B cell (primary cell): Measurements from ENCODE around the gene ITPK1. TPM values are rescaled to one million over a fixed set of nuclear protein-coding genes. Genes with fewer than 3 reads are reported as not detected.

ENCODE experiments used
- ATAC-seq: fragments of 200-7000 bp; cut with Tn5 transposase; one replicate; pipeline ENCODE4 v1.10.0; 2021; ENCODE audit warnings: low read depth, mild to moderate bottlenecking, moderate number of reproducible peaks, moderate library complexity
- CTCF ChIA-PET: fragments of 350-600 bp; sonication (Branson Sonifier 250); formaldehyde crosslinking; loops from one replicate; lab custom pipeline; 2021; ENCODE audit warnings: antibody characterized with exemption, inconsistent platforms; lab: Charles Lee
- POLR2A ChIA-PET: fragments of 350-600 bp; sonication (Branson Sonifier 250); formaldehyde crosslinking; loops from one replicate; lab custom pipeline; 2021; ENCODE audit warnings: antibody characterized with exemption; lab: Charles Lee
- DNase-seq: peaks from one replicate; pipeline ENCODE4 v3.0.0; 2013
- H2AFZ ChIP-seq: 2 replicates; pipeline ENCODE4 v1.6.1; 2012; ENCODE audit warnings: mild to moderate bottlenecking, low read depth, low read length; ENCODE audit not compliant: insufficient read depth, poor library complexity, severe bottlenecking
- H3K27ac ChIP-seq, 2 donors: 1 replicate in 1 of 2; 2 replicates in 1 of 2; pipeline ENCODE4 v1.5.1; 2012 to 2013; ENCODE audit warnings: low read length in 2 of 2, mild to moderate bottlenecking in 2 of 2, moderate library complexity in 1 of 2
- H3K27me3 ChIP-seq, 4 experiments: fragments of 200-600 bp in 1 of 4; sonication (generic) in 1 of 4; replicated peaks in 1 of 4; 1 replicate in 2 of 4; 2 replicates in 2 of 4; pipeline versions ENCODE4 v1.6.1 to v1.7.0; 2013 to 2016; ENCODE audit warnings: low read length in 3 of 4, mild to moderate bottlenecking in 2 of 4, mixed read lengths in 1 of 4, moderate library complexity in 1 of 4; ENCODE audit not compliant: insufficient read depth in 4 of 4, control insufficient read depth in 3 of 4; ENCODE audit errors: control extremely low read depth in 1 of 4
- H3K36me3 ChIP-seq, 2 experiments: replicated peaks in 1 of 2; 1 replicate in 1 of 2; 2 replicates in 1 of 2; pipeline versions ENCODE4 v1.6.1 to v1.7.1; 2013; ENCODE audit warnings: low read length in 1 of 2; ENCODE audit not compliant: insufficient read depth in 2 of 2, control insufficient read depth in 1 of 2; ENCODE audit errors: control extremely low read depth in 1 of 2, extremely low read depth in 1 of 2
- H3K4me1 ChIP-seq, 2 donors: fragments of 200-600 bp in 1 of 2; sonication (generic) in 1 of 2; 1 replicate in 1 of 2; 2 replicates in 1 of 2; pipeline versions ENCODE4 v1.5.1 to v1.6.1; 2013 to 2017; ENCODE audit warnings: low read length in 2 of 2; ENCODE audit not compliant: control insufficient read depth in 2 of 2, insufficient read depth in 2 of 2
- H3K4me2 ChIP-seq: replicated peaks from 2 replicates; pipeline ENCODE3; 2012; ENCODE audit warnings: mild to moderate bottlenecking, low read depth, low read length; ENCODE audit not compliant: poor library complexity, severe bottlenecking
- H3K4me3 ChIP-seq, 5 experiments: fragments of 200-600 bp in 1 of 5; sonication (generic) in 1 of 5; 1 replicate in 3 of 5; 2 replicates in 2 of 5; pipeline versions ENCODE4 v1.5.1 to v1.7.0; 2011 to 2016; ENCODE audit warnings: low read length in 4 of 5, mild to moderate bottlenecking in 4 of 5, low read depth in 2 of 5, control low read depth in 1 of 5, moderate library complexity in 1 of 5; ENCODE audit not compliant: insufficient read depth in 1 of 5; ENCODE audit errors: control extremely low read depth in 1 of 5, extremely low read depth in 1 of 5
- H3K79me2 ChIP-seq: fragments of 200-600 bp; sonication (generic); one replicate; pipeline ENCODE4 v1.6.0; 2016; ENCODE audit warnings: low read length; ENCODE audit not compliant: control insufficient read depth, insufficient read depth
- H3K9ac ChIP-seq: fragments of 200-600 bp; sonication (generic); 2 replicates; pipeline ENCODE4 v1.6.1; 2017; ENCODE audit warnings: mild to moderate bottlenecking, low read length, moderate library complexity
- H3K9me3 ChIP-seq, 3 donors: one replicate each; pipeline versions ENCODE4 v1.6.1 to v1.7.1; 2013; ENCODE audit warnings: low read length in 2 of 3; ENCODE audit not compliant: control insufficient read depth in 2 of 3, insufficient read depth in 1 of 3; ENCODE audit errors: control extremely low read depth in 1 of 3
- H4K20me1 ChIP-seq: 2 replicates; pipeline ENCODE4 v1.6.0; 2012; ENCODE audit warnings: mild to moderate bottlenecking, low read length; ENCODE audit not compliant: insufficient read depth, control insufficient read depth, poor library complexity, severe bottlenecking
- H3K27ac Mint-ChIP-seq: one replicate; pipeline ENCODE4 v1.8.0; 2021; ENCODE audit warnings: mixed read lengths
- H3K27me3 Mint-ChIP-seq: one replicate; pipeline ENCODE4 v1.8.0; 2021; ENCODE audit warnings: mixed read lengths
- H3K4me1 Mint-ChIP-seq: one replicate; pipeline ENCODE4 v1.8.0; 2021; ENCODE audit warnings: mixed read lengths
- H3K4me3 Mint-ChIP-seq: one replicate; pipeline ENCODE4 v1.8.0; 2021; ENCODE audit warnings: mixed read lengths
- H3K9me3 Mint-ChIP-seq: one replicate; pipeline ENCODE4 v1.8.0; 2022; ENCODE audit warnings: mixed read lengths; ENCODE audit not compliant: insufficient read depth
- EZH2 ChIP-seq: IDR thresholded peaks from 2 replicates; pipeline ENCODE4 v1.6.1; 2012; ENCODE audit warnings: borderline replicate concordance, low read depth, mild to moderate bottlenecking, moderate library complexity, low read length; ENCODE audit not compliant: insufficient read depth, poor library complexity, severe bottlenecking
- WGBS: methylation state at CpG from one replicate; pipeline ENCODE4 v1.1.5; 2013; ENCODE audit warnings: missing lambda C conversion rate; ENCODE audit not compliant: insufficient coverage; 5-methylcytosine and 5-hydroxymethylcytosine counted together
- intact Hi-C: fragments of 100-400 bp; cut with micrococcal nuclease; formaldehyde crosslinking; loops from one replicate; pipeline ENCODE4 v1.10.0; 2022
- polyA plus RNA-seq: library from polyadenylated mRNA; depleted of rRNA; stranded (reverse); fragments of >200 nt; gene quantifications from 2 replicates; pipeline ENCODE4 v1.2.3, GENCODE V29; 2012
- total RNA-seq, 2 donors: library from RNA; stranded (reverse); fragments of 120-200 nt in 1 of 2; gene quantifications; 1 replicate in 1 of 2; 2 replicates in 1 of 2; pipeline versions ENCODE4 v1.2.3 to v1.2.4, GENCODE V29; 2013 to 2022
- TF ChIP-seq, protein P1 (sequence below): fragments of 200-600 bp; IDR thresholded peaks from one replicate; pipeline ENCODE4 v1.8.0; 2022; ENCODE audit warnings: antibody characterized with exemption, mild to moderate bottlenecking

The ITPK1 gene
- total and polyA plus RNA-seq, 2 donors (not counting 1 experiment from before 2014, with no cell fraction given), result 46.0 to 46.9 TPM

DNA sequence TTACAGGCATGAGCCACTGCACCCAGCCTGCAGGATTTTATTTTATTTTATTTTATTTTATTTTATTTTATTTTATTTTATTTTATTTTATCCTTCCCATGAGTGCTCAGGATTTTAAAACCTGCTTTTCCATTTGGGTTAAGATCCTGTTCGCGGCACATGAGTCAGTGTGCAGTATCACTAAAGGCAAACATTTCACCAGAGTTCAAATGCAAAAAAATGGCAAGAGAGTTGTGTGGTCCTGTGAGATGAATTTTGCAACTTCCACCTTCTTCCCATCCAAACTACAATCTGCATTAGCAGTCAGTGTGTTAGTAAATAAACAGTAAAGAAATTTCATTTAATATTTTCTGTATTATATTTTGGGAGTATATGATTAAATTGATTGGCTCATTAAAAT, 39.9 kb upstream of the ITPK1 start:
- no peak overlapping the region for H3K27ac Mint-ChIP-seq
- H4K20me1 ChIP-seq, result no peaks in the 10 kb centered on the region

DNA sequence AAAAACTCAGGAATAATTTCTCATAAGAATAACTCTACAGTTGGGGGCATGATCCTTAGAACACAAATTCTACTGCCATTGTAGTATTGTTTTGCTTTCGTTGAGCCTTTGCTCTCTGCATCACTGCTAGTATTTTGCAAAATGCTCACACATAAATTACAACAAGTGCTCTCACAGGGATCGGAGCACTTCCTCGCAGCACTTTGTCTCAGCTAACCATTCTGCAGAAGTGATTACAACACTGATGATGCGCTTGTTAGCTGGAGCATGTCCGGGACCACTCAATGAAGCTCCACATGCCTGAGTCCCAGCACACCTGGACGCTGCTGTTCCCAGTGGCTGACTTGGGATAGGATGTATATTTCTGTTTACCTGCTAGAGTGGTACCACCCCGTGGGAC, 37.4 kb upstream of the ITPK1 start:
- H3K27me3 Mint-ChIP-seq, result peaks cover 6% of the 10 kb centered on the region
- no peaks in the 10 kb centered on the region for H4K20me1 ChIP-seq
- H3K27me3 ChIP-seq, result peaks cover 0 to 3% (median 0%) of the 10 kb centered on the region in 4 experiments
- H3K4me1 Mint-ChIP-seq, result no peaks in the 10 kb centered on the region
- no peak overlapping the region for H3K4me3 ChIP-seq
- H3K79me2 ChIP-seq, result no peaks in the 10 kb centered on the region
- H3K9me3 ChIP-seq, result no peaks in the 10 kb centered on the region
- TF ChIP-seq, protein P1, sequence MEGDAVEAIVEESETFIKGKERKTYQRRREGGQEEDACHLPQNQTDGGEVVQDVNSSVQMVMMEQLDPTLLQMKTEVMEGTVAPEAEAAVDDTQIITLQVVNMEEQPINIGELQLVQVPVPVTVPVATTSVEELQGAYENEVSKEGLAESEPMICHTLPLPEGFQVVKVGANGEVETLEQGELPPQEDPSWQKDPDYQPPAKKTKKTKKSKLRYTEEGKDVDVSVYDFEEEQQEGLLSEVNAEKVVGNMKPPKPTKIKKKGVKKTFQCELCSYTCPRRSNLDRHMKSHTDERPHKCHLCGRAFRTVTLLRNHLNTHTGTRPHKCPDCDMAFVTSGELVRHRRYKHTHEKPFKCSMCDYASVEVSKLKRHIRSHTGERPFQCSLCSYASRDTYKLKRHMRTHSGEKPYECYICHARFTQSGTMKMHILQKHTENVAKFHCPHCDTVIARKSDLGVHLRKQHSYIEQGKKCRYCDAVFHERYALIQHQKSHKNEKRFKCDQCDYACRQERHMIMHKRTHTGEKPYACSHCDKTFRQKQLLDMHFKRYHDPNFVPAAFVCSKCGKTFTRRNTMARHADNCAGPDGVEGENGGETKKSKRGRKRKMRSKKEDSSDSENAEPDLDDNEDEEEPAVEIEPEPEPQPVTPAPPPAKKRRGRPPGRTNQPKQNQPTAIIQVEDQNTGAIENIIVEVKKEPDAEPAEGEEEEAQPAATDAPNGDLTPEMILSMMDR, result no peak
- TF ChIP-seq EZH2, result no peak
- no peak overlapping the region for H3K27ac Mint-ChIP-seq
- H3K4me2 ChIP-seq, result no peak overlapping the region
- H3K4me3 Mint-ChIP-seq, result no peak overlapping the region
- H3K9ac ChIP-seq, result no peak overlapping the region
- DNase-seq, result no peak
- no peak overlapping the region for H2AFZ ChIP-seq
- intact Hi-C loops, result no loop called here
- ChIA-PET CTCF (no interaction called here), POLR2A (interaction anchor here (0.8 kb wide), 1 partner anchor 31 kb away, joined by 5 read pairs; no protein-coding TSS in a partner anchor)
- H3K9me3 Mint-ChIP-seq, result no peaks in the 10 kb centered on the region
- H3K36me3 ChIP-seq, result no peaks in the 10 kb centered on the region
- no peak for ATAC-seq
- 80% methylated on average over 4 of the region's 7 CpGs for WGBS
- no peak overlapping the region for H3K27ac ChIP-seq
- no peaks in the 10 kb centered on the region for H3K4me1 ChIP-seq

More for the DNA sequence above, 39.9 kb upstream of the ITPK1 start:
- Mint-ChIP-seq H3K4me1 (no peaks in the 10 kb centered on the region), H3K4me3 (no peak overlapping the region), H3K9me3 (no peaks in the 10 kb centered on the region), H3K27me3 (peaks cover 6% of the 10 kb centered on the region)
- H3K4me2 ChIP-seq, result no peak overlapping the region
- H2AFZ ChIP-seq, result no peak overlapping the region
- TF ChIP-seq, protein P1, result no peak
- no peak for TF ChIP-seq EZH2
- no peaks in the 10 kb centered on the region for H3K79me2 ChIP-seq
- no peak overlapping the region for H3K4me3 ChIP-seq
- ATAC-seq, result no peak
- H3K9me3 ChIP-seq, result no peaks in the 10 kb centered on the region
- H3K4me1 ChIP-seq, result no peaks in the 10 kb centered on the region
- ChIA-PET CTCF (no interaction called here), POLR2A (no interaction called here)
- WGBS, result no CpG with 5 or more reads among the region's 2 CpGs
- peaks cover 0 to 3% (median 0%) of the 10 kb centered on the region in 4 experiments for H3K27me3 ChIP-seq
- H3K9ac ChIP-seq, result no peak overlapping the region
- DNase-seq, result no peak
- H3K36me3 ChIP-seq, result no peaks in the 10 kb centered on the region
- intact Hi-C loops, result no loop called here
- H3K27ac ChIP-seq, result no peak overlapping the region
